ENCODE data around the gene TCFL5. TPM values are rescaled to one million over a fixed set of nuclear protein-coding genes. Genes with fewer than 3 reads are reported as not detected.

TCFL5 gene
- total RNA-seq, 4 donors from 2014 or later: 5.2 to 8.4 (median 7.2) TPM

DNA sequence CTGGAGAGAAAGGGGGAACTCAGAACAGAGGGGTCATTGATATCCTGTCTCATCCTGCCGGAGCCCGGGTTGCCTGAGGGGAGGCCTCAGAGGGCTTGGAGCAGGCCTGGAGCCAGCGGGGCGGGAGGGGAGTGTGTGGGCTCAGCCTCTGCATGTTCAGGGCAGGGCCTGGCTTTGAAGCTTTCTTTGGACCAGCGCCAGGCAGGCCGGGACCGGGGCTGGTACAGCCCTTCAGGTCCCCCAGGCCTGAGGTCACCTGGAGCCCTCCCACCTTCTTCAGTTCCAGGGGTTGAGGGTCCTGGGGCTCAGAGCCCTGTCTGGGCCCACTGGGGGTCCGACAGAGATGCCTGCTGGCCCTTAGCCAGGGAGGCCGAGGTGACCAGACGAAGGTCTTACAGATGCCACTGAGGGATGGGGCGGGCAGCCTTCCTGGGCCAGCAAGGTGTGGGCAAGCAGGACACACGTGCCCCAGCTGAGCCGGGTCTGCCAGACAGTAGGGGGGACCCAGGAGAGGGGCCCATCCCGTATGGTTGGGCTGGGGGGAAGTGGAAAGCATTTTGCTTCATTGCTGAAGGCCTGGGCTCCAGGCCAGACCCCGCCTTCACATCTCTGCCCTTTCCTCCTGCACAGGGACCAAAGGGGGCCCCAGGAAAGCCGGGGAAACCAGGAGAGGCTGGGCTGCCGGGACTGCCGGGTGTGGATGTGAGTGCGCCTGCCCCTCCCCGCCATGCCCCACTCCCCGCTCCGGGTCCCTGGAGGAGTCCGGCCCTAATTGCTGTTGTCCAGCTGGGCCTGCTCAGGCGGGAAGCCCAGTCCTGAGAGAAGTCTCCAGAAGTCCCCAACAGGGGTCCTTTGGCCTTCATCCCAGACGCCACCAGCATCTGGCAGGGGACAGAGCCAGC is 42.8 kb downstream of the TCFL5 start:
- H3K27ac ChIP-seq: peak overlapping the region; percentile 4 to 36 (median 16)
- H3K27me3 ChIP-seq: peaks cover 10 to 74% (median 26%) of the 10 kb centered on the region in 4 donors
- WGBS, 2 donors: no CpG with 5 or more reads among the region's 25 CpGs
- peaks cover 36 to 62% (median 50%) of the 10 kb centered on the region in 3 donors for H3K4me1 ChIP-seq
- no peaks in the 10 kb centered on the region for H3K9me3 ChIP-seq
- TF ChIP-seq CTCF (IDR thresholded peaks at IDR 0.05) (no peak), POLR2A (IDR thresholded peaks at IDR 0.05) (no peak)
- H3K36me3 ChIP-seq: peaks cover 0 to 4% (median 3%) of the 10 kb centered on the region in 3 donors
- DNase-seq: no peak
- intact Hi-C loops (cut with DNase I): no loop called here
- peak overlapping the region in 1 of 4 donors; percentile 19 for H3K4me3 ChIP-seq

- intact Hi-C loops (cut with DNase I): no loop called here
Measured at GRCh38 chr20:62817975-62818591, 43.5 kb downstream of the TCFL5 start.

DNA sequence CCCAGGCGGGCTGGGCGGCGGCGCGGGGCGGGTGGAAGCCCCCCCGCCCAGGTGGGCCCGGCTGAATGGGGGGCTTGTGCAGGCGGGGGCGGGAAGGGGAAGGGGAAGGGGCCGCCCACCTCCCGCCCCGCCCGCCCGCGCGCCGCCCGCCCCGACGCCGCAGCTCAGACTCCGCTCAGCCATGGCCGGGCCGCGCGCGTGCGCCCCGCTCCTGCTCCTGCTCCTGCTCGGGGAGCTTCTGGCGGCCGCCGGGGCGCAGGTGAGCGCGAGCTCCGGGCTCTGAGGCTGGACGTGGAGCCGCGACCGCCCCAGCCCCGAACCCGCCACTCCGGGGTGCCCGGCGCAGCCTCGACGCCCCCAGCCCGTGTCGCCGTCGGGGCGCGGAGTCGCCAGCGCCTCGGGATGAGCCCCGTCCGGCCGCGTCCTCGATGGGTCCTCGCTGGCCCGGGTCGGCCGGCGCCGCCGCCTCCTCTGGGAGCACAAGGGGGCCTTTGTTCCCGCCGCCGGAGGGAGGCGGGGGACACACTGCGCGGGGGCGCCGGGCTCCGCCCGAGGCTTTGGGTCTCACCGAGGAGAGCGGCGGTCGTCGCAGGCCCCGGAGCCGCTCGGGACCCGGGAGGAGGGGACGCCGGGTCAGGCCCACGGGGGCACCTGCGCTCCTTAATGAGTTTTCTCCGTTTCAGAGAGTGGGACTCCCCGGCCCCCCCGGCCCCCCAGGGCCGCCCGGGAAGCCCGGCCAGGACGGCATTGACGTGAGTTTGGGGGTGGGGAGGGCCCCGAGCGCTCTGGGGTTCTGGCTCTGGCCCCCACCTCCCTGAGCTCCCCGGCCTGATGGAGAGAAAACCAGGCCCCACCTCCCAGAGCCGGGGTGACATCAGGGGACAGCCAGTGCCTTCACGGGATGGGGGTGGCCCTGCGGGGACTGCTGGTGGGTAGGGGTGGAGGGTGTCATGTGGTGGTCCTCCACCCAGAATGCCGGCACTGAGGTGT is 44.4 kb downstream of the TCFL5 start, which contains the start of gene COL9A3:
Gene COL9A3, plus strand, starts transcription at position 167 of the 990 bp plus-strand sequence. Its CDS starts 15 bp downstream, at position 182.
- 60% methylated on average over 1 of the region's 108 CpGs; no CpG with 5 or more reads in 1 of the 2 donors for WGBS, 2 donors
- H3K27ac ChIP-seq: peak within 1 kb of the TSS in 2 of 4 donors; percentile 13 to 14

More at GRCh38 chr20:62817975-62818591, 43.5 kb downstream of the TCFL5 start:
- H3K27ac ChIP-seq: peak overlapping the region in 1 of 4 donors; percentile 14
- H3K4me1 ChIP-seq: peaks cover 36 to 62% (median 48%) of the 10 kb centered on the region in 3 donors
- H3K27me3 ChIP-seq: peaks cover 10 to 74% (median 26%) of the 10 kb centered on the region in 4 donors
- DNase-seq: no peak
- peak overlapping the region in 2 of 4 donors; percentile 6 to 57 for H3K4me3 ChIP-seq
- 20 to 73% methylated on average over 2 to 4 of the region's 12 CpGs for WGBS, 2 donors
- H3K9me3 ChIP-seq: no peaks in the 10 kb centered on the region
- no peak for TF ChIP-seq POLR2A (IDR thresholded peaks at IDR 0.05)
- TF ChIP-seq CTCF (IDR thresholded peaks at IDR 0.05): no peak
- peaks cover 0 to 11% (median 8%) of the 10 kb centered on the region in 3 donors for H3K36me3 ChIP-seq

More for the DNA sequence above, 44.4 kb downstream of the TCFL5 start, which contains the start of gene COL9A3:
- intact Hi-C loops (cut with DNase I): no loop called here
- no peak for TF ChIP-seq CTCF (IDR thresholded peaks at IDR 0.05)
- TF ChIP-seq POLR2A (IDR thresholded peaks at IDR 0.05): no peak
- H3K27me3 ChIP-seq: peaks cover 10 to 74% (median 26%) of the 10 kb centered on the region in 4 donors
- H3K9me3 ChIP-seq: no peaks in the 10 kb centered on the region
- H3K4me3 ChIP-seq: peak within 1 kb of the TSS; percentile 6 to 57 (median 30)
- DNase-seq: no peak
- peaks cover 7 to 20% (median 14%) of the 10 kb centered on the region in 3 donors for H3K36me3 ChIP-seq
- H3K4me1 ChIP-seq: peaks cover 36 to 62% (median 48%) of the 10 kb centered on the region in 3 donors

All from esophagus squamous epithelium (tissue), 5 donors.